HepG2 (cell line): ENCODE results near the gene RAD51AP1. TPM values are rescaled to one million over a fixed set of nuclear protein-coding genes. Genes with fewer than 3 reads are reported as not detected.

Experiments
- AGO2 ChIP-seq: fragments of 200-400 bp; formaldehyde crosslinking; optimal IDR thresholded peaks from 2 replicates; pipeline ENCODE3; 2017; ENCODE audit warnings: mild to moderate bottlenecking, low read depth, low read length, moderate library complexity
- ELF1 ChIP-seq: sonication (generic); formaldehyde crosslinking; IDR thresholded peaks from 2 replicates; pipeline ENCODE4 v1.4.0; 2020; ENCODE audit warnings: missing genetic modification reagents
- HINFP ChIP-seq: sonication (generic); formaldehyde crosslinking; IDR thresholded peaks from 2 replicates; pipeline ENCODE4 v1.4.0; 2020; ENCODE audit warnings: low read depth, mild to moderate bottlenecking, missing genetic modification reagents
- IRF9 ChIP-seq: sonication (generic); formaldehyde crosslinking; IDR thresholded peaks from 2 replicates; pipeline ENCODE4 v1.8.0; 2022; ENCODE audit warnings: missing genetic modification reagents, mild to moderate bottlenecking, borderline replicate concordance
- MXD4 ChIP-seq: IDR thresholded peaks from 2 replicates; pipeline ENCODE4 v1.6.1; 2016; ENCODE audit warnings: mild to moderate bottlenecking, missing biosample characterization, missing genetic modification reagents
- POLR2AphosphoS5 ChIP-seq: IDR thresholded peaks from 2 replicates; pipeline ENCODE4 v1.6.1; 2012; ENCODE audit warnings: low read depth, low read length
- SMYD3 ChIP-seq: sonication (generic); formaldehyde crosslinking; IDR thresholded peaks from 2 replicates; pipeline ENCODE4 v1.8.1; 2023; ENCODE audit warnings: mild to moderate bottlenecking, missing genetic modification reagents
- SOX5 ChIP-seq: IDR thresholded peaks from 2 replicates; pipeline ENCODE4 v1.6.1; 2016; ENCODE audit warnings: borderline replicate concordance
- SP5 ChIP-seq: IDR thresholded peaks from 2 replicates; pipeline ENCODE4 v1.6.1; 2016; ENCODE audit warnings: low read depth, borderline replicate concordance
- TARDBP ChIP-seq: sonication (generic); formaldehyde crosslinking; IDR thresholded peaks from 2 replicates; pipeline ENCODE4 v1.8.0; 2022; ENCODE audit warnings: mild to moderate bottlenecking, missing genetic modification reagents
- ZFYVE20 ChIP-seq: sonication (generic); formaldehyde crosslinking; IDR thresholded peaks from 2 replicates; pipeline ENCODE4 v1.8.0; 2023; ENCODE audit warnings: low read depth, mild to moderate bottlenecking, moderate library complexity, missing genetic modification reagents, borderline replicate concordance
- ZNF557 ChIP-seq: sonication (generic); formaldehyde crosslinking; IDR thresholded peaks from 2 replicates; pipeline ENCODE4 v1.4.0; 2020; ENCODE audit warnings: missing genetic modification reagents
- ZNF558 ChIP-seq: sonication (generic); formaldehyde crosslinking; IDR thresholded peaks from 2 replicates; pipeline ENCODE4 v1.9.0; 2022; ENCODE audit warnings: mild to moderate bottlenecking, missing genetic modification reagents, borderline replicate concordance
- ZNF614 ChIP-seq: IDR thresholded peaks from 2 replicates; pipeline ENCODE4 v1.6.1; 2018; ENCODE audit warnings: missing biosample characterization, missing genetic modification reagents, inconsistent platforms, borderline replicate concordance
- ZNF678 ChIP-seq: sonication (generic); formaldehyde crosslinking; IDR thresholded peaks from 2 replicates; pipeline ENCODE4 v1.4.0; 2020; ENCODE audit warnings: mild to moderate bottlenecking, missing genetic modification reagents
- polyA plus RNA-seq, 8 experiments: library from polyadenylated mRNA; depleted of rRNA in 3 of 8; stranded (reverse) in 7 of 8; unstranded in 1 of 8; fragments of >200 nt; fragmentation: Illumina TruSeq in 4 of 8; extraction: Trizol in 4 of 8; gene quantifications; 2 replicates each; pipeline versions ENCODE4 v1.2.1 to v1.2.3, GENCODE V29; 2011 to 2016; ENCODE audit warnings: low read depth in 4 of 8, missing spikeins in 1 of 8, mixed read lengths in 1 of 8; ENCODE audit not compliant: insufficient read depth in 1 of 8
- total RNA-seq, 5 experiments: library from RNA; depleted of rRNA; stranded (reverse); fragments of >200 nt; fragmentation: Illumina TruSeq; extraction: Trizol; gene quantifications; 2 replicates each; pipeline ENCODE4 v1.2.3, GENCODE V29; 2016; ENCODE audit warnings: low read depth in 1 of 5
- TF ChIP-seq, protein P1 (sequence below): sonication (generic); formaldehyde crosslinking; IDR thresholded peaks from 2 replicates; pipeline ENCODE4 v1.4.0; 2020; ENCODE audit warnings: missing genetic modification reagents
- TF ChIP-seq, protein P2 (sequence below): sonication (generic); formaldehyde crosslinking; IDR thresholded peaks from 2 replicates; pipeline ENCODE4 v1.8.1; 2023; ENCODE audit warnings: mild to moderate bottlenecking, missing genetic modification reagents

RAD51AP1 gene
- total and polyA plus RNA-seq, 2 of the 13 experiments (the other 11 are each of a cell fraction or from before 2014, with no cell fraction given), result 16.6 to 49.3 TPM

- TF ChIP-seq, protein P1, sequence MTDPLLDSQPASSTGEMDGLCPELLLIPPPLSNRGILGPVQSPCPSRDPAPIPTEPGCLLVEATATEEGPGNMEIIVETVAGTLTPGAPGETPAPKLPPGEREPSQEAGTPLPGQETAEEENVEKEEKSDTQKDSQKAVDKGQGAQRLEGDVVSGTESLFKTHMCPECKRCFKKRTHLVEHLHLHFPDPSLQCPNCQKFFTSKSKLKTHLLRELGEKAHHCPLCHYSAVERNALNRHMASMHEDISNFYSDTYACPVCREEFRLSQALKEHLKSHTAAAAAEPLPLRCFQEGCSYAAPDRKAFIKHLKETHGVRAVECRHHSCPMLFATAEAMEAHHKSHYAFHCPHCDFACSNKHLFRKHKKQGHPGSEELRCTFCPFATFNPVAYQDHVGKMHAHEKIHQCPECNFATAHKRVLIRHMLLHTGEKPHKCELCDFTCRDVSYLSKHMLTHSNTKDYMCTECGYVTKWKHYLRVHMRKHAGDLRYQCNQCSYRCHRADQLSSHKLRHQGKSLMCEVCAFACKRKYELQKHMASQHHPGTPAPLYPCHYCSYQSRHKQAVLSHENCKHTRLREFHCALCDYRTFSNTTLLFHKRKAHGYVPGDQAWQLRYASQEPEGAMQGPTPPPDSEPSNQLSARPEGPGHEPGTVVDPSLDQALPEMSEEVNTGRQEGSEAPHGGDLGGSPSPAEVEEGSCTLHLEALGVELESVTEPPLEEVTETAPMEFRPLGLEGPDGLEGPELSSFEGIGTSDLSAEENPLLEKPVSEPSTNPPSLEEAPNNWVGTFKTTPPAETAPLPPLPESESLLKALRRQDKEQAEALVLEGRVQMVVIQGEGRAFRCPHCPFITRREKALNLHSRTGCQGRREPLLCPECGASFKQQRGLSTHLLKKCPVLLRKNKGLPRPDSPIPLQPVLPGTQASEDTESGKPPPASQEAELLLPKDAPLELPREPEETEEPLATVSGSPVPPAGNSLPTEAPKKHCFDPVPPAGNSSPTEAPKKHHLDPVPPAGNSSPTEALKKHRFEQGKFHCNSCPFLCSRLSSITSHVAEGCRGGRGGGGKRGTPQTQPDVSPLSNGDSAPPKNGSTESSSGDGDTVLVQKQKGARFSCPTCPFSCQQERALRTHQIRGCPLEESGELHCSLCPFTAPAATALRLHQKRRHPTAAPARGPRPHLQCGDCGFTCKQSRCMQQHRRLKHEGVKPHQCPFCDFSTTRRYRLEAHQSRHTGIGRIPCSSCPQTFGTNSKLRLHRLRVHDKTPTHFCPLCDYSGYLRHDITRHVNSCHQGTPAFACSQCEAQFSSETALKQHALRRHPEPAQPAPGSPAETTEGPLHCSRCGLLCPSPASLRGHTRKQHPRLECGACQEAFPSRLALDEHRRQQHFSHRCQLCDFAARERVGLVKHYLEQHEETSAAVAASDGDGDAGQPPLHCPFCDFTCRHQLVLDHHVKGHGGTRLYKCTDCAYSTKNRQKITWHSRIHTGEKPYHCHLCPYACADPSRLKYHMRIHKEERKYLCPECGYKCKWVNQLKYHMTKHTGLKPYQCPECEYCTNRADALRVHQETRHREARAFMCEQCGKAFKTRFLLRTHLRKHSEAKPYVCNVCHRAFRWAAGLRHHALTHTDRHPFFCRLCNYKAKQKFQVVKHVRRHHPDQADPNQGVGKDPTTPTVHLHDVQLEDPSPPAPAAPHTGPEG (CRISPR knock-in tag), result 0 out of 2 replicates have a peak, but pooled peaks have one; percentile 43
- TF ChIP-seq ZFYVE20, result 0 out of 2 replicates have a peak, but pooled peaks have one; percentile 45
- TF ChIP-seq POLR2AphosphoS5, result no peak
- TF ChIP-seq ZNF558, result peak; percentile 47; the same call in 1 of the 2 replicates
- 0 out of 2 replicates have a peak, but pooled peaks have one; percentile 46 for TF ChIP-seq MXD4 (CRISPR knock-in tag)
- TF ChIP-seq, protein P2, sequence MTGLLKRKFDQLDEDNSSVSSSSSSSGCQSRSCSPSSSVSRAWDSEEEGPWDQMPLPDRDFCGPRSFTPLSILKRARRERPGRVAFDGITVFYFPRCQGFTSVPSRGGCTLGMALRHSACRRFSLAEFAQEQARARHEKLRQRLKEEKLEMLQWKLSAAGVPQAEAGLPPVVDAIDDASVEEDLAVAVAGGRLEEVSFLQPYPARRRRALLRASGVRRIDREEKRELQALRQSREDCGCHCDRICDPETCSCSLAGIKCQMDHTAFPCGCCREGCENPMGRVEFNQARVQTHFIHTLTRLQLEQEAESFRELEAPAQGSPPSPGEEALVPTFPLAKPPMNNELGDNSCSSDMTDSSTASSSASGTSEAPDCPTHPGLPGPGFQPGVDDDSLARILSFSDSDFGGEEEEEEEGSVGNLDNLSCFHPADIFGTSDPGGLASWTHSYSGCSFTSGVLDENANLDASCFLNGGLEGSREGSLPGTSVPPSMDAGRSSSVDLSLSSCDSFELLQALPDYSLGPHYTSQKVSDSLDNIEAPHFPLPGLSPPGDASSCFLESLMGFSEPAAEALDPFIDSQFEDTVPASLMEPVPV (CRISPR knock-in tag), result peak; percentile 91
- TF ChIP-seq SOX5 (CRISPR knock-in tag), result no peak
- TF ChIP-seq ZNF678 (CRISPR knock-in tag), result peak; percentile 45; the same call in 1 of the 2 replicates
- TF ChIP-seq ZNF557 (CRISPR knock-in tag), result 0 out of 2 replicates have a peak, but pooled peaks have one; percentile 22
- TF ChIP-seq HINFP (CRISPR knock-in tag), result peak; percentile 46; the same call in 1 of the 2 replicates
- TF ChIP-seq SMYD3 (CRISPR knock-in tag), result 0 out of 2 replicates have a peak, but pooled peaks have one; percentile 48
- TF ChIP-seq IRF9 (CRISPR knock-in tag), result 0 out of 2 replicates have a peak, but pooled peaks have one; percentile 59
- peak; percentile 56; the same call in 1 of the 2 replicates for TF ChIP-seq TARDBP
- 0 out of 2 replicates have a peak, but pooled peaks have one; percentile 31 for TF ChIP-seq ELF1 (CRISPR knock-in tag)
- 0 out of 2 replicates have a peak, but pooled peaks have one; percentile 50 for TF ChIP-seq ZNF614
- TF ChIP-seq SP5 (CRISPR knock-in tag), result peak; percentile 57; the same call in 1 of the 2 replicates
- TF ChIP-seq AGO2, result peak; percentile 57
These were observed 23.5 kb downstream of the RAD51AP1 start, which contains the start of gene DYRK4 (continued) for GRCh38 chr12:4562034-4562657.
